Measurements from ENCODE around the gene FERMT2. TPM values are rescaled to one million over a fixed set of nuclear protein-coding genes. Genes with fewer than 3 reads are reported as not detected.

FERMT2 gene, protein sequence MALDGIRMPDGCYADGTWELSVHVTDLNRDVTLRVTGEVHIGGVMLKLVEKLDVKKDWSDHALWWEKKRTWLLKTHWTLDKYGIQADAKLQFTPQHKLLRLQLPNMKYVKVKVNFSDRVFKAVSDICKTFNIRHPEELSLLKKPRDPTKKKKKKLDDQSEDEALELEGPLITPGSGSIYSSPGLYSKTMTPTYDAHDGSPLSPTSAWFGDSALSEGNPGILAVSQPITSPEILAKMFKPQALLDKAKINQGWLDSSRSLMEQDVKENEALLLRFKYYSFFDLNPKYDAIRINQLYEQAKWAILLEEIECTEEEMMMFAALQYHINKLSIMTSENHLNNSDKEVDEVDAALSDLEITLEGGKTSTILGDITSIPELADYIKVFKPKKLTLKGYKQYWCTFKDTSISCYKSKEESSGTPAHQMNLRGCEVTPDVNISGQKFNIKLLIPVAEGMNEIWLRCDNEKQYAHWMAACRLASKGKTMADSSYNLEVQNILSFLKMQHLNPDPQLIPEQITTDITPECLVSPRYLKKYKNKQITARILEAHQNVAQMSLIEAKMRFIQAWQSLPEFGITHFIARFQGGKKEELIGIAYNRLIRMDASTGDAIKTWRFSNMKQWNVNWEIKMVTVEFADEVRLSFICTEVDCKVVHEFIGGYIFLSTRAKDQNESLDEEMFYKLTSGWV
- total RNA-seq (2014; rRNA removed) = 87.5 and 89.6 TPM in 2 replicates
- polyA plus RNA-seq (2012) = 68.5 TPM

GRCh38 chr14:52950898-52951680 is at the start of gene FERMT2:
Gene FERMT2, minus strand, starts transcription at chr14:52951050. Its CDS starts 482 bp downstream, at chr14:52950568.
- peak; percentile 86 for DNase-seq (ENCODE audit: low read depth)

- DNase-seq (ENCODE audit: low read depth) = no peak
Measured at GRCh38 chr14:52998376-52999015, 47.6 kb upstream of the FERMT2 start.

DNA sequence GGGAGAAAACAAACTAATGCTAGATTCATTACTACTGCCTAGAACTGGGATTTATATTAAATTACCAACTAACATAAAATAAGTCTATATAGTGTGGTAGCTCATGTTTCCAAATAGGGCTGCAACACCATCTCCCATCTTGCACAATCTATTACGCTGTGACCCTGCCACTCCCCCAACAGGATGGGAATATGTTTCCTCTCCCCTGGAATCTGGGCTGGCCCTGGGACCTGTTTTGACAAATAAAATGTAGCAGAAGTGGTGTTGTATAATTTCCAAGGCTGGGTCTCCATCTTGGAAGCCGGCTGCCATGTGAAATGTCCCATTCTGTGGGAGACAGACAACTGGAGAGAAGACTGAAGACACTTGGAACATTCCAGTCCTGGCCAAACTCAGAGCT is 45.6 kb upstream of the FERMT2 start:
- no peak for DNase-seq (ENCODE audit: low read depth)

DNA sequence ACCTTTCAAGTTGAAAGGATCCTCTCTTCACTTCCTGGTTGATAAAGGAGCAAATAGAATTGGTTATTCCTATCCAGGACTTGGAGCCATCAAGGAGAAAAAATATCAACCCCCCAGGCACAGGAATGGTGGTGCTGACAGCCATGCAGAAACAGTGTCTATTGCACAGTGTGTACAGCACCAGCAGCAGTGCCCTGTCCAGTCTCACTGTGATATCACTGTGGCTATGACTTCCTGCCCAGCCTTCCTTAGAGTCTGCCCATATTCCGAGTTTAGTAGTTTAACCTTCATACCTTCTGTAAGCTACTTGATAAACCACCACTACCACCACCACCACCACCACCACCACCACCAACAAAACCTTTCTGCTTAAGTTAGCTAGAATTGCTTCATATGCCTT is 45.1 kb upstream of the FERMT2 start:
- DNase-seq (ENCODE audit: low read depth) = no peak

- no peak for DNase-seq (ENCODE audit: low read depth)
Measured at GRCh38 chr14:52992236-52992870, 41.5 kb upstream of the FERMT2 start.

- DNase-seq (ENCODE audit: low read depth) = no peak
Measured at GRCh38 chr14:52988139-52988538, 37.3 kb upstream of the FERMT2 start.

- no peak for DNase-seq (ENCODE audit: low read depth)
Measured at GRCh38 chr14:52987514-52987913, 36.7 kb upstream of the FERMT2 start.

- DNase-seq (ENCODE audit: low read depth) = no peak
Measured at GRCh38 chr14:52987042-52987441, 36.2 kb upstream of the FERMT2 start.

DNA sequence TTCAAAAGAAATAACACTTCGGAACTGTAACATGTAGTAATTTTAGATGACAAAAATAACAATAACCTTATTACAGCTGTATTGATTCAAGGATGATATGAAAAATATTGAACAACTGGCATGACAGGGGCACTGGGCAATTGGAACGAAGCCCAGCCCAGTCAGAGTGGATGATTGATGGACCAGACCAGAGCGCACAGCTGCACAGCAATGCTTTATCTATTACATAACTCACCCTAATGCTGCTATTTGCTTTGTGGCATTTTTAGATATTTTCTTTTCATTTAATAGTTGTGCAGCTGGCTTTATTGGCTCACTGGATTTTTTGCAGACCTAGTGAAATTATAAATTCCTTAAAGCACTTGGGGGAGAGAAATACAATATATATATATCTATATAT is 26.9 kb upstream of the FERMT2 start:
- peak; percentile 94 for DNase-seq (ENCODE audit: low read depth)

- peak; percentile 52 for DNase-seq (ENCODE audit: low read depth)
Measured at GRCh38 chr14:52974406-52974805, 23.6 kb upstream of the FERMT2 start.

GRCh38 chr14:52961060-52961639 is 10.3 kb upstream of the FERMT2 start:
- peak; percentile 66 for DNase-seq (ENCODE audit: low read depth)

DNA sequence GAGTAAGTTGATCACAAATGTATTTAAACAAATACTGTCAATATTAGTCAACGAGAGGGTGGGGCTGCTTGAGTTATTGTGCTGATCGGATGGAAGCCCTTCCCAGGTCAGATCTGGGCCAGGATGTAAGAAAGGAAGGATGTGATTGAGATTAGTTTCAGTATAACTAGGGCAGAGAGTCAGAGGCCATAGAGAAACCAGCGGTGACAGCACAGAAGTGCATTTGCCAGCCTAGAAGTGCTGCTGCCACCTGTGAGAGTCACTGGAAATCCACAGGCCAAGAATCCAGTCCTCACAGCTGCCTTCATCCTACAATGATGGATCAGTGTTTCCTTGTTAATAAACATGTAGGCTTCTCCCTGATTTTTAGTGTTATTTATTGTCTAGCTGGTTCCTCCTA is 9.8 kb upstream of the FERMT2 start:
- DNase-seq (ENCODE audit: low read depth) = no peak

- DNase-seq (ENCODE audit: low read depth) = no peak
Measured at GRCh38 chr14:52954346-52955214, 3.7 kb upstream of the FERMT2 start.

DNA sequence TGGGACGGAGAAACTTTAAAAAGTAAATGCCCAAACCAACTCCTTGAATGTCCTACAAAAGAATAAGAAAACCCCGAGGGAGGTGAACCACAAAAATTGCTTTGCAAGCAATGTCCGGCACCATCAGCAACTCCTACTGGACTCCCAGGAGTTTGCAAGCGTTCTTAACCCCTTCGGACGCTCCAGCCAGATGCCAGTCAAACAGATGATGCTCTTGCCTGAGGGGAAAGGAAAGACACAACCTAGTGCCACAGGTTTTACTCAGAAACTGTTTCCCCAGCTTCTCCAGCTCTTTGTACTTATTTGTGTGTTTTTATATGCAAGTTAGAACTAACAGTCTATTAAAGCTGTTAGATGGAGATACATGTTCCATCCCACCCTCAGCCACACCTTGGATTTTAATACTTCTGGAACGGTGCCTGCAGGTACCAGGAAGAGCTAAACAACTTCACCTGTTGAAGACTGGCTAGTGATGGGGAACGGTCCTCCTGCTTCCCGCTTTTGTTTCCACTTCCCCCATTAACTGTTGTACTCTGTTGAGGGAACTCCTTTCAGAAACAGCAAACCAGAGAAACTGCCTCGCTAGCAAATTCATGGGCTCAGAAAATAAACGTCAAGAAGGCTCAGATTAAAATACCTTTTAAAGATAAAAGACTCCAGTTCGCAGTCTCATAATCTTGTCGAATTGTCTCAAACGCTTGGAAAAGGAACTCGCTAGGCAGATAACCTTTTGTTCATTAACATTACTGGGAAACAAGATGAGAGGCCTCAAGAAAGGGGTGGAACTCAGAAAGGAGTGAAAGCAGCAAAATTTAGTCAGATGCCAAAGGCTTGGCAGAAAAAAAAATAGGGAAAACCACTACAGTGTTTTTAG is 1.1 kb upstream of the FERMT2 start:
- peak; percentile 85 for DNase-seq (ENCODE audit: low read depth)

GRCh38 chr14:52950410-52950897 is 396 bp downstream of the FERMT2 start:
- peak; percentile 59 for DNase-seq (ENCODE audit: low read depth)

DNA sequence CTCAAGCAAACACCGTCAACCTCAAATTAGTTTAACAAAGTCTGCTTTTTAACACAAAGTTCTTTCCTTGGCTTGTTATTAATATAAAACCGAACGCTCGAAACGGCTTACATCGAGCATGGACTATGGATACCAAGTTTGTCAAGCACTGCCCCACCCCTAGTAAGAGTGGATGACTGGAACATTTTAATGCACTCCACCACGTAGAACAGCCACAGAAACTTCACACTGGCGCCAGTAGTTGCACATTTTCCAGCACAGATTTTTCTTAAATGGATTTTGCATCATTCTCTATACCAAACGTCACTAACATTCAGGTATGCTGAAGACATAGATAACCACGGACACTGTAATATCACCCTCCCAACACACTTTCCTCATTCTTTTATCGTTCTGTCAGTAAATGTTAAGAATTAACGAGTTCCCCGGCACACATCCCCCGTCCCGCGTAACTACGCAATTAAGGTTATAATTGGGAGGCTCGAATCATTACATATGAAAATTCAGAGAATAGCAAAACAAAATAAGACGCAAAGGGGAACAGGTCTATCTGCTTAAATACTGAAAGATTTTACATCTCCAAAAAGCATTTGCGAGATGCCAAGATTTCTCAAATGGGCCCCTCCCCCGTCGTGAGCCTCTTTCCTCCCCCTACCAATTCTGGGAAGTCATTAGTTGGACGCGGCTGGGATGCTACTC is 990 bp downstream of the FERMT2 start:
- DNase-seq (ENCODE audit: low read depth) = peak; percentile 63

- DNase-seq (ENCODE audit: low read depth) = no peak
Measured at GRCh38 chr14:52949249-52949648, 1.6 kb downstream of the FERMT2 start.

- DNase-seq (ENCODE audit: low read depth) = no peak
Measured at GRCh38 chr14:52948836-52949235, 2.0 kb downstream of the FERMT2 start.
